HG03575 (cell line): ENCODE results near the gene CREM.

ENCODE experiments used
- ATAC-seq: cut with Tn5 transposase; IDR thresholded peaks from one replicate; pipeline ENCODE4 v1.9.1; 2021; ENCODE audit not compliant: unreplicated experiment, insufficient number of reproducible peaks, low FRiP score; ENCODE audit errors: extremely low read depth

CREM gene

DNA sequence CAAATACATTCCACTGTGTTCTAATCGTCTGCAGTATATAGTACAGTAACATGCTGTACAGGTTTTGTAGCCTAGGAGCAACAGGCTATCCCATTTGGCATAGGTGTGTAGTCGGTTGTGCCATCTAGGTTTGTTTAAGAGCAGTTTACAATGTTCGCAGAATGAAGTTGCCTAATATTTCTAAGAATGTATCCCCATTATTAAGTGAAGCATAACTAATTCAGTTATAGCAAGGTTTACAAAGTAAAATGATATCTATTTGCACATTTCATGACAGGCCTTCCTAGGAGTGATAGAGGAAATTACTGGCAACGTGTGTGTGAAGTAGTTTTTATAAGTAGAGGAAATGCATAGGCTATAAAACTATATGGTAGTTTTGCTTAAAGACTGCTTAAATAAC is 4.0 kb downstream of the CREM start:
- no peak for ATAC-seq

DNA sequence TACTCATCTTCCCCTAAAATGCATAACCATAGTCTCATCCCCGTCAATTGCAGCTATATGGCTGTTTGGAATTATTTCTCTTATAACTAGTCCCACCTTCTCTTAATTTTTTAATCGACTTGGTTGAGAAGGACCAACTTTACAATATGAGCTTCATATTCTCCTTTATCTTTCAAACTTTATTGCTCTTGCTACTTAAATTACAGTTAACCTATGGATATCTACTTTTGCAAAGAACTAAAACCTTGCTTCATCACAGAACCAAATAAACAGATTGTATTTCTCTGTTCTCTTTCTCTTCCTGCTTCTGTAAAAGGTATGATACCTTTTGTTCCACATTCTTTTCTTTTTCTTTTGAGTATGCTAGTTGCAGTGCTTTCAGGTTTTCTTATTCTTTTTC is 6.1 kb downstream of the CREM start:
- no peak for ATAC-seq

DNA sequence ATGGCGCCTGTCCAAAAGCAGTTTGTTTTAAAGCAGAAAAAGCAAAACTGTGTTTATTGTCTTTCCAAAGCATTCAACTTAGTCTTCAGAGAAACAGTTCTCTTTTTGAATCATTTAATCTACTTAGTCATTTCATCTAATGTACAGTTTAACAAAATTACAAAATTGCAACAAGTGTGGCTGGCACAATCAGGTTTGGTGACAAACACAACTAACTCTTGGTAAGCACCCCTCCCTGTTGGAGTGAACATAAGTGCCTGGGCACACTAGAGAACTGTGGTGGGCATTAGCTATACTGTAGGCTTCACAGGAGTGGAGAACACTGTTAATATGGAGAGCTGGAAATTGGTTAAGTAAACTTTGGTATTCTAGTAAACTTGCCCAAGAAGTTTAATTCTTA is 6.9 kb downstream of the CREM start:
- ATAC-seq: no peak

DNA sequence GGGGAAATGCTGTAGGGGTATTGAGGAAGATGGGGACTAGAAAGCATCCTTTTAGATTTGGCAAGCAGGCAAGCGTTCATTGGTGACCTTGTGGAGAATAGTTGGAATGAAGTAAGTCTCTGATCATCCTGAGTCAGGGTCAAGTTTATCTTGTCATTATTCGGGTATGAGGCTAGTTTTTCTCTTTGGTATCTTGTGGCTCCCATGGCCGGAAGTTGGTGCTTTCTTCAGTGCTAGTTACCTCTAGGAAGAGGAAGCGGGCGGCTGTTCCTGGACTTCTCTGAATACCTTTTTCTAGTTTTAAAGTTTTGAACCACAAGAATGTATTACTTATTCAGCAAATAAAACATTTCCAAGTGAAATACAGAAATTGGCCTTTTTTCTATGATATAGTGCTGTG is 9.2 kb downstream of the CREM start:
- no peak for ATAC-seq

DNA sequence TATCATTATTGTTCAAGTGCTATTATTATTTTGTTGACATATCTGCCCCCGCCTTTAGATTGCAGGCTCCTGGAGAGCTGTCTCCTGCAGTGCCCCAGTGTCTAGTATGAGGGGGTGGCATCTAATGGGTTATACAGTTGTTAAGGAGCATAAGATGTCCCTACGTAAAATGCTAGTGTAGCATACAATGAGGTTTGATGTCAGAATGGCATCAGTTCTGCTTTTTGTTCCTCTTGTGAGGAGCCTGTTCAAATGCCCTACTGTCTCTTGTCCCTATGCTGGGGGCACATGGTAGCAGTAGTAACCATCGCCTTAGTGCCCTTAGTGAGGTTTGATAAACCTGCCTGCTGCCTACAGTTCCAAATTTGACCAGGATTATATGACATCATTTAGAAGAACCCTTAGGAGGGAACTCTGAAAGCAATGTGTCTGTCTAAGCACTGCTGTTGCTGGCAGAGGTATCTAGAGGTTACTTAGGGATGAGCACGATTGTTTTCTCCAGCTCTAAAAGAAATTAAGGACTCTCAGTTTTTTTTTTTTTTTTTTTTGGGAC is 9.7 kb downstream of the CREM start:
- no peak for ATAC-seq

DNA sequence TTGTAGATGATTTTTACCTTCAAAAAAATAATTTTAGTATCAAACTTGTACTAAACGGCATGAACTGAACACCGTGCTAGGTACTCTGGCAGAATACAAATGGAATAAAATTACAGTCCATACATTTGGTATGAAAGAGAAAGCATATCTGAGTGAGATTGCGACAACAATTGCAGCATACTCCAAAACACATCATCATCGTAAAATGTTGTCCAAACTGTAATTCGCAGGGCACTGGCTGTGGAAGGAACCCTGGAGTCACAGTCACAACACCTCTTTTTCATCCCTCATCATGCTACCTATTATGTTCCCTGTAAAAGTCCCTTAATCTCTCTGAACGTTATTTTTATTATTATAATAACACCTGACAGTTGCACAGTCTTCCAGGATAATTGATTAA is 13.5 kb downstream of the CREM start:
- no peak for ATAC-seq

DNA sequence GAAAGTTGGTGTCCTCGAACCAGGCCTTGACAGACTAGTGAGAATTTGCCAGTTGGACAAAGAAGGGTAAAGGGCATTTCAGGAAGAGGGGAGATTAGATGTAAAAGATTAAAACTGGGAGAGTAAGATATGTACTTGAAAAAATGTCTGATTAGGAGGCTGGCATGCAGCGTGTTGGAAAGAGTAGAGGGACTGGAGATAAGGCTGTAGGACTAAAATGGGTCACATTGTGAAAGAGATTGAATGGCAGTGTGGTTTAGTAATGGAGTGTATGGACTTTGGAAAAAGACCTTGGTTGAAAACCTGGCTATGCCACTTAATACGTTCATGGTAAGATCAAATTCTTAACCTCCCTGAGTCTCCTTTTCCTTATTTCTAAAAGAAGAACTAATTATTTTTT is 14.1 kb downstream of the CREM start:
- ATAC-seq: no peak

DNA sequence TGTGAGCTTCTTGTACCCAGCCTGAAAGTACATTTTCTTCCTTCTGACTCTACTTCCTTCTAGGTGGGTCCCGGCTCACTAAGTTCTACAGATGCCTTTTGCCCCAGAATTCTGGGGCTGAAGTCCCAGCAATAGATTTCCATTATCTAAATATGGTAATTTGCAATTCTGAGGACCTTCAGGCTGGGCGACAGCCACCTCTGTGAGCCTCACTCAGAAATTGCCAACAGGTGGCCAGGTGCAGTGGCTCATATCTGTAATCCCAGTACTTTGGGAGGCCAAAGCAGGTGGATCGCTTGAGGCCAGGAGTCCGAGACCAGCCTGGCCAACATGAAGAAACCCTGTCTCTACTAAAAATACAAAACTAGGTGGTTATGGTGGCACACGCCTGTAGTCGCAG is 23.7 kb downstream of the CREM start:
- no peak for ATAC-seq

DNA sequence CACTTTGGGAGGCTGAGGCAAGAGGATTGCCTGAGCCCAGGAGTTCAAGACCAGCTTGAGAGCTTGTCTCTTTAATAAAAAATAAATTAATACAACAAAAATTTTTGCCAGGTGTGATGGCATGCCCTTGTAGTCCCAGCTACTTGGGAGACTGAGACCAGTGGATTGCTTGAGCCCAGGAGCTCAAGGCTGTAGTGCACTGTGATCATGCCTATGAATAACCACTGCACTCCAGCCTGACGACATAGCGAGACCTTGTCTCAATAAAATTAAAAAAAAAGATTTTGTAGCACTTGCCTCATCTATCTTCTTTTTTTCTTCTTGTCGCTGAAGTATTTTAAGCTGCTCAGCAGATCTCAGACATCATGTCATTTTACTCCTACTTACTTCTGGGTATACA is 26.3 kb downstream of the CREM start:
- ATAC-seq: no peak

DNA sequence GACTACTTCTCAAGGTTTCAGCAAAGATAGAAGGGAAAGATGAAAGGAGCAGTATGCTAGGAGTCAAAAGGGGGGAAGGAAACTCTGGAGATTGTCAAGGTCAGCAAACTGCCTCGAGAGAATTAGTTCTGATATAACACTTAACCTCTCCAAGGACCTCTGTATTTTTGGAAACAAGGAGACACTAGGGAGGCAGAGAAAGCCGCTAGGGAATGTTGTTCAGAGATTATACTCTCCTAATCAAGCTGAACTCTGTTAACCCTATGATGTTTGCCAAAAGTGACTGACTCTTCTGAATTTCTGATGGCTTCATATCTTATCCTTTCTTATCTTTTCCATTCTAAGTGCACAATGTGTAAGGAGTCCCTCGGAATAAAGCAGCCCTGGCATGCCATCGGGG is 27.1 kb downstream of the CREM start:
- ATAC-seq: no peak

DNA sequence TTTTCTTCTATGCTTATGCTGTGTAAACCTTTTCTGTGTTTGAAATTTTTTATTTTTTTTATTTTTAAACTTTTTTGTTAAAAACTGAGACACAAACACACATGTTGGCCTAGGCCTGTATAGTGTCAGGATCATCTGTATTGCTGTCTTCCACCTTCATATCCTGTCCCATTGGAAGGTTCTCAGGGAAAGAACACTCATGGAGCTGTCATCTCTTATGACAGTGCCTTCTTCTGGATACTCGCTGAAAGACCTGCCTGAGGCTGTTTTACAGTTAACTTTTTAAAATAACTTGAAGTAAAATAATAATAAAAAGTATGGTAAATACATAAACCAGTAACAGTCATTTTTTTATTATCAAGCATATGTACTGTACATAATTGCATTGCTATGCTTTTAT is 34.1 kb downstream of the CREM start:
- no peak for ATAC-seq

DNA sequence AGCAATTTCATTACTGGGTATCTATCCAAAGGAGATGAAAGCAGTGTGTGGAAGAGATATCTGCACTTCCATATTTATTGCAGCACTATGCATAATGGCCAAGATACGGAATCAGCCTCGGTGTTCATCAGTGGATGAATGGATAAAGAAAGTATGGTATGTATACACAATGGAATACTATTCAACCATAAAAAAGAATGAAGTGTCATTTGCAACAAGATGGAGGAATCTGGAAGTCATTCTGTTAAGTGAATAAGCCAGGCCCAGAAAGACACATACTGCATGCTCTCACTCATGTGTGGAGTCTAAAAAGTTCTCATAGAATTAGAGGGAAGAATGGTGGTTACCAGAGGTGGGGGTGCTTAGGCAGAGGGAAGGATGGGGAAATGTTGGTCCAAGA is 35.3 kb downstream of the CREM start:
- ATAC-seq: no peak

DNA sequence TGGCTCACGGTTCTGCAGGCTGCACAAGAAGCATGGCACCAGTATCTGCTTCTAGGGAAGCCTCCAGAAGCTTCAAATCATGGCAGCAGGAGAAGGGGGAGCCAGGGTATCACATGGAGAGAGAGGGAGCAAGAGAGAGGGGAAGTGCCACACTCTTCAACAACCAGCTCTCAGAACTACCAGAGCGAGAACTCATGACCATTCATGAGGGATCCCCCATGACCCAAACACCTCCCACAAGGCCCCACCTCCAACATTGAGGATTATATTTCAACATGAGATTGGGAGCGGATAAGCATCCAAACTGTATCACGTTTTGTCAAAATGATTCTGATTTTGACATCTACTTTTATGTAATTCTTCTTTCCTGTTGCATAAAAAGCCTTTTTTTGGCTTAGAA is 38.5 kb downstream of the CREM start:
- no peak for ATAC-seq

DNA sequence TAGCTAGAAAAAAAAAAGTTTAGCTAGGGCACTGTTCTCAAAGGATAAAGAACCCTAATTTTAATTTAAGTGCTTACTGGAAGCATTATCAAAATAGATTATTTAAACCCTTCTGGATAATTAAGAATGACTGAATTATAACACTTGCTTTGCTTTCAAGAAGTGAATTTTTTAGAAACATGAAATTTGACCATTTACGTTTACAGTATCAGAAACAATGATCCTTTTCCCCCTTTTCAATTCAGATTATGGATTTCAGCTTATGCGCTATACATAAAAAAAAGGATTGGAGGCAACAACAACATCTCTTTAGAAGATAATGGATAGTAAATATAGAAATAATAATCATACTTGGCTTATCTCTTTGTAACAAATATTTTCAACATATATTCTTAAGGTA is 39.2 kb downstream of the CREM start:
- ATAC-seq: no peak

DNA sequence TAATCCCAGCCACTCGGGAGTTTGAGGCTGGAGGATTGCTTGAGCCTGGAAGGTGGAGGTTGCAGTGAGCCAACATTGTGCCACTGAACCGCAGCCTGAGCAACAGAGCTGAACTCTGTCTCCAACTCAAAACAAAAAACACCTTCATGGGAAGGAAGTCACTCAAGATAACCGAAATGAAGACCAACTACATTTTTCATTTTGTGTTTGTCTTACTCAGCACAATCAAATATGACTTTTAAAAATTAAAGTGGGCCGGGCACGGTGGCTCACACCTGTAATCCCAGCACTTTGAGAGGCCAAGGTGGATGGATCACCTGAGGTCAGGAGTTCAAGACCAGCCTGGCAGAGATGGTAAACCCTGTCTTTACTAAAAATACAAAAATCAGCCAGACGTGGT is 40.0 kb downstream of the CREM start:
- ATAC-seq: no peak

DNA sequence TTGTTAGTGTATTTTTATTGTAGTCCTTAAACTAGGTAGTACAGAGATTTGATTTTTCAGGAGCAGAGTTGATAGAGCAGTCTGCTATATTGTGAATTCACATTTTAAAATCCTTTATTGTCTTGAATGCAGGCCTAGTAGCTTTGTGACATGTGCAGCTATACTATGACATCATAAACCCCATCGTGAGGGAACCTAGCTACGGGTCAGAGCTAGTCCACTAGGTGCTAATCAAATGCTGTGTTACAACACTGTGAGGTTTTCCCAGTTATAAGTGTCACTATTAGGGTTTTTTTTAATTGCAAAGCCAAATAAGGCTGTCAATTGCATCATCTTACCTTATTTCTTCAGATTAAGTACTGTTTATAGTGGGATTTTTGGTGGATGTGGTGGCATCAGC is 40.7 kb downstream of the CREM start:
- ATAC-seq: no peak

DNA sequence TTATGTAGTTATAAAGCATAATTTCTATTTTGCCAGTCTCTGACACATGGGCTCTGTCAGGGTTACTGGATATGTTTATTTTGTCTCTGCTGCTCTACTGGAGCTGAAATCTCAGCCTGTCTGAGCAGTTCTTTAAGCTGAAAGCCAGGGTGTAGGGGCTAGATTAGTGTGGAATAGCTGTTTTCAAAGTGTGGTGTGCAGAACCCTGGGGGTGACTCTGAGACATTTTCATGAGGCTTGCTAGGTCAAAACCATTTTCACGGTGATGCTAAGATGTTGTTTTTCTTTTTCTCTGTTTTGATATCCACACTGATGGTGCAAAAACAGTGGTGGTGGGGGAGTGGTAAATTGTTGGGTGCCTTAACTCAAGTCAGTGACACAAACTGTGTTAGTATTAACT is 45.5 kb downstream of the CREM start:
- ATAC-seq: no peak

DNA sequence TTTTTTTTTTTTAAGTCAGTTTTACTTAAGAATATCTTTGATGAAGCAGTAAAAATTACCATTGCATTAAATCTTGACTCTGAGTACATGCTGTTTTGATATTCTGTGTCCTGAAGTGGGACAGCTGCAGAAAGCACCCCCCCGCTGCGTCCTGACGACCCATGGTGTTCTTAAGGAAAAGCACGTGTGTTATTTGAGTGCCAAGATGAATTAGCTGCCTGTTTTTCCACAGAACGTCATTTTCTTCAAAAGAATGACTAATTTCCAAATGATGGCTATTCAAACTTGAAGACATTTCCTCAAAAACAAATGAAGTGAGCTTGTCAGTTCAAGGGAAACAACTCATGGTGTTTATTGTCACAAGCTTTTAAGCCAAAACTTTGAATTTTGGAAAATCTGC is 45.9 kb downstream of the CREM start:
- no peak for ATAC-seq

DNA sequence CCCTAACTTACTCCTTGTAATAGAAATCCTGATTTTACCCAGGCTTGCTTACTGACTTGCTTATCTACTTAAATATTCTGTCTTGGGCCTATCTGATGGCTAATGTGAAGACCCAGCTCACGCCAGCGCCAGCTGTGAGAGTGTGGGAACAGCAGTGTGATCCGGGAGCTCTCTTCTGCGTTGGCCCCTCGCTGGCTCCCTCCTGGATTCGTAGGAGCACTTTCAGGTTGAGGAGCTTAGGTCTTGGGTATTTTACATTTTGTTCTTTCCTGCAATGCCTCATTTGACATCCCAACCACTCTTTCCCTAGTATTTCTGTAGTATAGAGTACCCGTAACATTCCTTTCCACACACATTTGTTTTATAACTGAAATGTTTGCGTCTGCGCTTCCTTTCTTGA is 51.7 kb downstream of the CREM start:
- ATAC-seq: no peak

DNA sequence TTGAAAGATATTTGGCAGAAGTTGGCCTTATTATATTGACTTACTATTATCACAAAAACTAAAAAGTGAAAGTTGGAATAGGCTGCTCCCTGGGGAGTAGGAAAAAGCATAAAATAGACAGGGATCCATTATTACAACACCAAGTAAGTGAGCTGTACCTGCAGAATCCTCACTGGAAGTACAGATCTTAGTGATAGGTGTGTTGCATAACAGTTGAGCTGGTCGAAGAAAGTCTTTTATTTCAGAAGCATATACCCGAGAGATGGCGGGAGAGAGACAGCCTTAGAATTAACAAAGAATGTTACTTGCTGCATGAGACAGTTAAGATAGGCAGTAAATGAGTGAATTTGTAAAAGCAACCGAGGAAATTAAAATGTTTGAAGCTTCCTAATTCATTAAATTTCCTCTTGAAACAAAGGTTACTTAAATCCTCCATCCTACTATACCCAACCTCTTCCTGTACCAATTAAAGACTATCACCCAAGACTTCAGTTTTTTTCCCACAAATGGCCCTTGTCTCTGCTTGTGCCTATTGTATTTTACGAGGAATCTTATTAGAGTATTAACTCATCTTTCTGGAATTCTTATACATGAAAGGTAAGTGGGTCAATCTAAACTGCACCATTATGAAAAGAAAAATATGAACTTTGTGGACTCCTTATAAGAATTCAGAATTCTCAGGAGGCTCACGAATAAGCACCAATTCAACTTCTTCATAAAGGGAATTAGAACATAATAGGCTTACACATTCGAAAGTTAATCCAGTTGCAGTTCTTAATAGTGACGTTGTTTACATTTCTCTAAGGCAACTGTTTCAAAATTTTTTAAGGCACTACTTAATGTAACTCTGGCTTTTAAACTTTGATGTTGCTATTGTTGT is 56.2 kb downstream of the CREM start:
- no peak for ATAC-seq
